Stomach (tissue), 4 donors: ENCODE measurements around the gene NOS1.

Experiments
- CTCF ChIP-seq, 7 experiments: fragments of 450-650 bp in 4 of 7; fragments of 200-600 bp in 3 of 7; sonication (generic) in 3 of 7; IDR thresholded peaks; one replicate each; pipeline ENCODE4 v1.5.1; 2016 to 2019; ENCODE audit warnings: antibody characterized with exemption in 7 of 7, control low read depth in 2 of 7, mild to moderate bottlenecking in 1 of 7
- POLR2A ChIP-seq, 4 donors: fragments of 450-650 bp; IDR thresholded peaks; one replicate each; pipeline ENCODE4 v1.6.1; 2016; ENCODE audit warnings: antibody characterized with exemption in 4 of 4, control low read depth in 2 of 4, mild to moderate bottlenecking in 1 of 4, moderate library complexity in 1 of 4
- POLR2AphosphoS5 ChIP-seq, 3 donors: sonication (generic); formaldehyde crosslinking; IDR thresholded peaks; one replicate each; pipeline ENCODE4 v1.6.1; 2016; ENCODE audit warnings: antibody characterized with exemption in 3 of 3

- TF ChIP-seq CTCF (IDR thresholded peaks at IDR 0.05) (no peak), POLR2A (IDR thresholded peaks at IDR 0.05) (no peak), POLR2AphosphoS5 (IDR thresholded peaks at IDR 0.05) (no peak)
These were observed 189.3 kb downstream of the NOS1 start for GRCh38 chr12:117172168-117172567.
